CD4-positive, alpha-beta T cell treated with Interleukin-17A for 1 hour (primary cell): ENCODE data around the gene ANGPT4.
"Not testable (repeated sequence)": the region's sequence is repeated elsewhere in the genome, so short reads cannot be mapped to it uniquely, and the experiment has no call there.

ENCODE experiments used
- DNase-seq: peaks from one replicate; pipeline ENCODE4 v3.0.0-alpha.2; 2020

The ANGPT4 gene

GRCh38 chr20:905396-905961 lies 10.7 kb downstream of the ANGPT4 start:
- no peak for DNase-seq

DNA sequence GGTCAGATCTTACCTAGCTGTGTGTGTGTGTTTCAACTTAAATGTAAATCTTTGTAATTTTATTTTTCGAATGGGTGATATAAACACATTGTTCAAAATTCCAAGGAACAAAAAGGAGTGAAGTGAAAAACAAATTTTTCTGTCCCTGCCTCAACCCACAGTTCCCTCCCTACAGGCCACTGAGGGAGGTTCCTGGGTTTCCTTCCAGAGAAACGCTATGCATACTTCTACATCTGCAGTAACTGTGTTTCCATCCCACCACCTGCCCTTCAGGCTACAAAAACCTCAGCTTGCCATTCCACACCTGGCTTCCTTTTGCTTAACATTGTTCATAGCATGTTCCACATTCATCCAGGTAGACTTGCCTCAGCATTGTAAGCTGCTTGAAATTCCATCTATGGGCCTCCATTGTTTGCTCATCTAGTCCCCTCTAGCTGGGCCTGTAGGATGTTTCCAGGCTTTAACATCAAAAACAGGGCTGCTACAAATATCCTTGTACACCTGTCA lies 12.0 kb downstream of the ANGPT4 start:
- DNase-seq: no peak

GRCh38 chr20:897436-897835 lies 18.7 kb downstream of the ANGPT4 start:
- not testable (repeated sequence) for DNase-seq

DNA sequence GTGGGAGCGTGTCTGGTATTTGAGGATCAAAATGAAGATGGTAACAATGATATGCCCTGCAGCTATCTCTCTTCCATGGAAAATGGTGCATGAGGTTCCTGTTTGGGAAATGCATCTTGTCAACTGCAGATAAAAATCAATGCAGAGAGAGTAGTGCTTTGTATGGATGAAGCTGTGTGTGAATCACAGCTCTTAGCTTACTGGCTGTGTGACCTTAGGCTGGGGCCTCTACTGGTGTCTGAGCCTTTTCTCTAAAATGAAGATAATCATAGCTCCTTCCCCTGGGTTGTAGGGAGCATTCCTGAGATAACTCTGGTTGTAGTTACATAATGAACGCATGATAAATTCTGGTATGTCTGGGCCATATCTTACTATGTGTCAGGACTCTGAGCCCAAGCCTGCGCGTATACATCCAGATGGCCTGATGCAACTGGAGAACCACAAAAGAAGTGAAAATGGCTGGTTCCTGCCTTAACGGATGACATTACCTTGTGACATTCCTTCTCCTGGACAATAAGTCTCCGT lies 19.6 kb downstream of the ANGPT4 start:
- DNase-seq: no peak

GRCh38 chr20:892371-892770 lies 23.8 kb downstream of the ANGPT4 start:
- not testable (repeated sequence) for DNase-seq

DNA sequence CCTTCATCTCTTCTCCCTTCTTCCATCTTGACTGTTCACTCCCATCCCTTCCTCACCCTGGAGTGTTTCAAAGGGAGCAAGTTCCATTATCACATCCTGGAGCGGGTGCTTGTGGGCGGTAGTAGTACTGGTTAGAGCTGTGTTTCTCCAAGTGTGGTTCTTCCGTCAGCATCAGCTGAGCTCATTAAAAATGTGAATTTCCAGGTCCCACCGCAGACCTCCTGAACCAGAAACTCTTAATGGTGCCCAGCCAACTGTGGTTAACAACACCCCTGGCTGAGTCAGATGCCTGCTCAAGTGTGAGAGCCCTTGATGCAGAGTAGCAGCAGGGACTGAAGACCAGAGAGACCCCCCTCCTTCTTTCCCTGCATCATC lies 24.4 kb downstream of the ANGPT4 start:
- DNase-seq: no peak

DNA sequence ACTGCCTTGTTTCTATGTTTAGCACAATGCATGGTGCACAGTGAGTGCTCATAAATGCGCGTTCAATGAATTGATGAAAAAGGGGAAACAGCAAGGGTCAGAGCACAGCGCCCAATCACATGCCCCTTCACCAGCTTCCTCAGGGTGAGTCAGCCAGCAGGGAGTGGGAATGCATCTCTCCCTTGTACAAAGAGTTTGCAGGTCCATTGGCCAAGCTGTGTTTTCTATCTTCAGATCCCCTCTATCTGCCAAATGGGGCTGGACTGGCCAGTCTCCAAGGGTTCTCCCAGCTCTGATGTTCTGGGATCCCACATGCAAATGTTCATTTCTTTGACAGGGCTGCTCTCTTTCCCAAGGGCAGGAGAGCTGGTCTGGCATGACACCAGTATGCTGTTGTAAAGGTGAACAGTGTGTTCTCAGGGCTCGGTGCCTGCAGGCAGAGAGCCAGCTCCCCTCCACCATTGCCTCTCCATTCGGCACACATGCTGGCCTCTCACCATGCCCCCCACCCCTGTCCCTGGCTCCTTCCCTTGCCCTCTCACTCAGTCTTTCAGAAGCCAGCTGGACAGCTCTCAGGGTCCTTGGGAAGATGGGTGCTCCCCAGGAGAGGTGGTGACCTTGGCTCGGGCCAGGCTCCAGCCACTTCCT lies 25.0 kb downstream of the ANGPT4 start:
- DNase-seq: no peak

GRCh38 chr20:890666-891057 lies 25.5 kb downstream of the ANGPT4 start:
- DNase-seq: no peak

GRCh38 chr20:889932-890463 lies 26.1 kb downstream of the ANGPT4 start:
- no peak for DNase-seq

DNA sequence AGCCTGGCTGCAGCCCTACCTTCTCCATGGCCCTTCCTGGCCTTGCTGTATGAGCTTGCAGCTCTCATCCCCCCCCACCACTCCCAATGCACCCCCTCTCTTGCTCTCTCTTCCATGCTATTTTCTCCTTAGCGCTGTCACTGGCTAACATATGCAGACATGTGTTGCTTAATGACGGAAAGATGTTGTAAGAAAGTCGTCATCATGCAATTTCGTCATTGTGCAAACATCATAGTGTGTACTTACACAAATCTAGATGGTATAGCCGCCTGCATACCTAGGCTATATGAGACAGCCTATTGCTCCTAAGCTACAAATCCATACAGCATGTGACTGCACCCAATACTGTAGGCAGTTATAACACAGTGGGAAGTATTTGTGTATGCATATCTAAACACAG lies 27.0 kb downstream of the ANGPT4 start:
- DNase-seq: no peak

DNA sequence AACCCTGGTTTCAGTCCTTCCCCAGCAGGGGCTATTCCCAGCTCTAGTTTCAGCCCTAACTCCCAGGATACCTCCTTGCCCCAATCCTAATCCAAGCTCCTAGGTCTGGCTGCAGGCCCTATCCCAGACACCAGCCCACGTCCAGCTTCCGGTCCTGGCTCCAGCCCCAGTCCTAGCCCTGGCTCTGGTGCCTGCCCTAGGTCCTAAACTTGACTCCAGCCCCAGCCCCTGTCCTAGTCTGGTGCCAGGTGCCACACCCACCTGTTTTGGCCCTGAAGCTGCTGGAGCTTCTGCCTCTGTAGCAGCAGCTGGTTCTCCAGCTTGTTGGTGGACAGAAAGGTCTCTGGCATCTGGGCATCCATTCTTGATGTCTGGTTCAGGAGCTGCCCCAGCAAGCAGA lies 28.1 kb downstream of the ANGPT4 start:
- no peak for DNase-seq

DNA sequence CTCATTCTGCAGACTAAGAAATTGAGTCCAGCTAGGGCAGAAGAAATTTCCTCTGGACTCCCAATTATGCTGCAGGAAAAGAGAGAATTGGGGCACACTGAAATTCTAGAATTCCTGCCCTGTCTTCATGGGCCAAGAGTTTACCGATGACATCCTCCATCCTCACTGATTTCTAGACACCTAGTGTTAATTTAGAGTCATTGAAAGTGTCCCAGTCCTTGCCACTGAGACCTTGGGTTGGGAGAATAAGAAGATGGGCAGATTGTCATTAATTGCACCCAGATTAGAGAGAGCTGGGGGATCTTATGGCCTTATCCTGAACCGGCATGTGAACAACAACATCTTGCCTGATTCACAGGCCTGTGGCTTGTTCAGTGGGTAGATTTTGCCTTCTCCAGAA lies 29.0 kb downstream of the ANGPT4 start:
- DNase-seq: no peak

DNA sequence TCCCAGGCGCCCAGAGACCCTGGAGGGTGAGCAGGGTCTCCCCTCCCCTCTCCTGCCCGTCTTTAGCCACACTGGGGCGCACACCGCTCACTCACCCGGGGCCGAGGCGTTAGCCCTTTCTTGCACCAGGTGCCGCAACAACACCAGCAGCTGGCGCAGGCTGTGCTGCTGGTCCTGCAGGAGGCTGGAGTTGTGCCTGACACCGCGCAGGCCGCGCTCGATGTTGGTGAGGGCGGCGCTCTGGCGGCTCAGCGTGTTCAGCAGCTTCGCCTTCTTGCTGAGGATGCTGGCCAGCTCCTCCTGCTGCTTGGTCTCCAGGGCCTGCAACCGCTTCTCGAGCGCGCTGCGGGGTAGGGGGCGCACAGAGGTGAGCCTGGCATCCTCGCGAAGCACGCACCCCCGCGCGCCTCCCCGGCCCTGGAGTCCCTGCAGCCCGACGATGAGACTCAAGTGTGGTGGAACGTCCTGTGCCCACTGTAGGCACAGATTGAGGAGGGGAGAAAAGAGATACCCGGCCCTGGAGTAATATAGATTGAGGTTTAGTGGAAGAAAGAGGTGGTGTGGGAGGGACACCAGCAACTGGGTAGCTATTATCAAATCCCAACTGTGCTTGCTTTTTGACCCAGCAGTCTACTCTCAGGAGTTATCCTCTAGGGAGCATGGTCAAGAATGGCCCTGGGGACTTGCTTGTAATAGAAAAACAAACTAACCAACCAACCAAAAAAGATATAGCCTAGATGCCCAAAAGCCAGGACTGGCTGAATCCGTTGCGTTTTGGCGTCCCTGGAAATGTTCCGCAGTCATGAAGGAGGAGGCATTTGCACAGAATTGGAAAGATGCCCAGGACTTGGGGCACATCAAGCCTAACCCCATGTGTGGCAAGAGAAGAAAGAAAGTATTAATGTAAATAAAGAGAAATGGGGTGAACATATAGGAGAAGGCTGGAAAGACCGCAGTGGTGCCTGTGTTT lies 30.9 kb downstream of the ANGPT4 start:
- DNase-seq: no peak

DNA sequence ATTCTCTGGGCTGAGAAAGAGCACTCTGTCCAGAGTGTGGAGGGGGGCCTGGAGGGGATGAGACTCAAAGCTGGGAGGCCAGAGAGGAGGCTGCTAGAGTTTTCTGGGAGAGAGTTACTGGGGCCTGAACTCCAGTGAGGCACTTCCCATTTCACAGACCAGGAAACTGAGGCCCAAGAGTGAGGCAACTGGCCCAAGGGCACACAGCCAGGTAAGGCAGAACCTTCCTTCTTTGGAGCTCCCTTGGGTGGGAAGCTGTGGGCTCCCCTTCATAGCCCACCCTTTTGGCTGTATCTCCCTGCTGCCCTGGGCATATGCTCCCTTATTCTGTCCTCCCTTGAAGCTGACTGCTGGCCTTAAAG lies 34.4 kb downstream of the ANGPT4 start:
- no peak for DNase-seq

DNA sequence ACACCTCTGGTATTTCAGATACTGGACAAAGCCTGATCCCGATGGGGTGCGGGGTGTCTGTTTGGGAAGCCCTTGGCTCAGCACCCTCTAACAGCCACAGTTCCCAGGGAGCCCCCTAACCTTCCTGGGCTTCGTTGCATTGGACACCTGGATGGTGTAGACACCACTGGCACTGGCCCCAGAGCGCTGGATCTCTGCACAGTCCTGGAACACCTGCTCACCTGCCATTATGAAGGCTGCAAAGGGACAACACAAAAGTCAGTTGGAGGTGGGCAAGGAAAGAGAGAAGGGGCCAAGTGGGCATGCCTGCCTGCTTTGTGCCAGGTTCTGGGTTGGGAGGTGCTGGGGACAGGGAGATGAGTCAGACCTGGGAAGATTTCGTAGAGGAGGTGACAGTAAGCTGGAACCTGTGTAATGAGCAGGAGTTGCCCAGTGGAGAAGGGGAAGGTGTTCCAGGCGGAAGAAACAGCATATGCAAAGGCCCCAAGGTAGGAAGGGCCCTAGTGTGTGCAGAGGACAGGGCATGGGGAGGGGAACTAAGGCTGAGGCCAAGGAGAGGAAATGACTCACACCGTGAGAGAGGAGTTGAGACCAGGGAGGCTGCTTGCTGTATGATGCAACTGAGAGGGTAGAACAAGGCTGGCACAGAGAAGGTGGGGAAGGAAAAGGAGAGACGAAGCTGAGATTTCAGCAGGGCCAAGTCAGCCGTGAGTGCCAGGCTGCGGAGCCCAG lies 34.9 kb downstream of the ANGPT4 start:
- no peak for DNase-seq

DNA sequence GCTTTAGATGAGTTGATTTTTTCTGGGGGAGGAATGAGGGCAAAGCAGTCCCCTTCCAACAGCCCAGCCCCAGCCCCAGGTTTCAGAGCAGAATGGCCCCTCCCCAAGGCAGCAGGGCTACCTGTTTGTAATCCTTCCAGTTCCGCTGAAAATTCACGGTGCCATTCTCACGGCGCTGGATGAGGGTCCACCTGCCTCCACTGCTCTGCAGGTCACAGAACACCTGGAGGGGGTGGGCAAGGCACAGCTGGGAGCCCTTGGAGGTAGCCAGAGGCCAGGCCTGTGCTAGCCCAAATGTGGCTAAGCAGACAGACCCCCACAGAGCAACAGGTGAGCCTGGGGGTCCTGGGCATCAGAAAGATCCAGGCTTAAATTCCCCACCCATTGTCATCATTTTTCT lies 36.5 kb downstream of the ANGPT4 start:
- DNase-seq: no peak

- peak; percentile 13 for DNase-seq
These were observed 37.4 kb downstream of the ANGPT4 start for GRCh38 chr20:878511-879307.

- DNase-seq: no peak
These were observed 38.3 kb downstream of the ANGPT4 start for GRCh38 chr20:877814-878213.

DNA sequence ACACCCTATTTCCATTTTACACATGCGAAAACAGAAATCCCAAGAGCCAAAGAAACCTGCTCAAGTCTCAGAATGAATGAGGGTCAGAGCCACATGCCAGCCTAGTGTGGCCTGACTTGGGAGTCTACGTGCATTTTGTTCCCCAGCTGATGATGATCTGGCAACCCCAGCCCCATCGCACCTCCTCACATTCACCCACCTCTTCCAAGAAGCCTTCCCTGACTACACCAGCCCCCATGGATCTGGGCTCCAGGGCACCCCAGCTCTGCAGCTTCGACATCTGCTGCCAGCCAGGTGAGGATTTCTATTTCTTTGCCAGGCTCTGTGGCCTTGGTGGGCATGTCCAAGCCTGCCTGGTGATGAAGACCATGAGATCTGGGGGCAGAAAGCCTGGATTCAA lies 41.0 kb downstream of the ANGPT4 start:
- DNase-seq: no peak

DNA sequence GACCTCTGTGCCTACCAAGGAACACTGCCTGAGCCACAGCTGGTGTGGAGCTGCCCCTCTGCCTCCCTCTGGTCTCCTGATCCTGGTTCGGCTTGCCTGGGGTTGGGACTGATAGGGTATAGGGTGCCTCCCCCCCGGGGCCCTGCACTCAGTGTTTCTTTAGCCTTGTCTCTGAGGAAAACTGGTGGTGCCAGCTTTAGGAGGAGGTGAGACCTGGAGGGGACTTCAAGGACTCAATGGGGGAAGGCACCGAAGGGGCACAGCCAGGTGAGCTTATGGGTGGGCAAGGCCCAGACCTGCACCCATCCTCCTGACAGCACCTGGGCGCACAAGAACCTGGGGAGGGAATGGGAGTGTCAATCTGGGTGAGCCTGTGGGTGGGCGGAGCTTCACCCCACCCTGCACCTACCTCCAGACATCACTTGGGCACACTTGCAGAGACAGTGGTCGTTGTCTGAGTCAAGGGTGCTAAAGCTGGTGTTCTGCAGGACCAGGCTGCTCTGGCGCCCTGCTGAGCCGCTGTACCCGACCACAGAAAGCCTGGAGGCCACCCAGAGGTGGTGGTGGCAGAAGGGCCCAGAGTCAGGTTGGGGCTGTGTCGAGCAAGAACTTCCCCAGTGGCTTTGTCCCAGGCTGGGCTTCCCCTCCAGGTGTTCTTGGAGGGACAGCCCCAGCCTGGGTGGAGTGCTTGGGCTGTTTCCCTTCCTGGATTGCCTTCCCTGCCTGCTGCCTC lies 42.1 kb downstream of the ANGPT4 start:
- no peak for DNase-seq
